Stimulated activated CD4-positive, alpha-beta T cell treated with anti-CD3 and anti-CD28 coated beads, Interleukin-12 subunit alpha, Interleukin-12 subunit beta, amount 100 ng/mL, for 4 hours (primary cell): Measurements from ENCODE around the gene LDLRAP1.
A peak's percentile ranks its signal among the peaks of the same experiment; 100 is the strongest.
"Not testable (repeated sequence)": the region's sequence is repeated elsewhere in the genome, so short reads cannot be mapped to it uniquely, and the experiment has no call there.

Experiments
- DNase-seq: peaks from one replicate; pipeline ENCODE4 v3.0.0-alpha.2; 2020

LDLRAP1 gene

GRCh38 chr1:25579292-25580252 lies 36.2 kb downstream of the LDLRAP1 start:
- DNase-seq, result no peak

GRCh38 chr1:25580927-25581326 lies 37.5 kb downstream of the LDLRAP1 start:
- no peak for DNase-seq

GRCh38 chr1:25581764-25582163 lies 38.4 kb downstream of the LDLRAP1 start:
- no peak for DNase-seq

GRCh38 chr1:25583519-25584370 lies 40.3 kb downstream of the LDLRAP1 start:
- DNase-seq, result no peak

- no peak for DNase-seq
These were observed 42.8 kb downstream of the LDLRAP1 start for GRCh38 chr1:25586181-25586588.

- no peak for DNase-seq
These were observed 43.9 kb downstream of the LDLRAP1 start for GRCh38 chr1:25587290-25587689.

- DNase-seq, result not testable (repeated sequence)
These were observed 44.8 kb downstream of the LDLRAP1 start for GRCh38 chr1:25588224-25588623.

GRCh38 chr1:25588786-25589185 lies 45.4 kb downstream of the LDLRAP1 start:
- not testable (repeated sequence) for DNase-seq

- no peak for DNase-seq
These were observed 46.9 kb downstream of the LDLRAP1 start for GRCh38 chr1:25590096-25590824.

GRCh38 chr1:25593861-25594260 lies 50.5 kb downstream of the LDLRAP1 start:
- DNase-seq, result no peak

GRCh38 chr1:25594971-25595370 lies 51.6 kb downstream of the LDLRAP1 start:
- no peak for DNase-seq

- not testable (repeated sequence) for DNase-seq
These were observed 53.2 kb downstream of the LDLRAP1 start for GRCh38 chr1:25596641-25597040.

- no peak for DNase-seq
These were observed 55.5 kb downstream of the LDLRAP1 start for GRCh38 chr1:25598879-25599278.

- DNase-seq, result no peak
These were observed 56.7 kb downstream of the LDLRAP1 start for GRCh38 chr1:25599969-25600610.

- not testable (repeated sequence) for DNase-seq
These were observed 57.7 kb downstream of the LDLRAP1 start for GRCh38 chr1:25600971-25601699.

GRCh38 chr1:25603779-25604538 lies 60.6 kb downstream of the LDLRAP1 start:
- DNase-seq, result not testable (repeated sequence)

- DNase-seq, result no peak
These were observed 63.7 kb downstream of the LDLRAP1 start for GRCh38 chr1:25607123-25607522.

GRCh38 chr1:25608488-25609178 lies 65.2 kb downstream of the LDLRAP1 start:
- DNase-seq, result peak; percentile 85

- no peak for DNase-seq
These were observed 66.5 kb downstream of the LDLRAP1 start for GRCh38 chr1:25609921-25610320.
